ENCODE results near the gene DCTPP1.
A peak's percentile ranks its signal among the peaks of the same experiment; 100 is the strongest.
"Not testable (repeated sequence)": the region's sequence is repeated elsewhere in the genome, so short reads cannot be mapped to it uniquely, and the experiment has no call there.

The DCTPP1 gene

DNA sequence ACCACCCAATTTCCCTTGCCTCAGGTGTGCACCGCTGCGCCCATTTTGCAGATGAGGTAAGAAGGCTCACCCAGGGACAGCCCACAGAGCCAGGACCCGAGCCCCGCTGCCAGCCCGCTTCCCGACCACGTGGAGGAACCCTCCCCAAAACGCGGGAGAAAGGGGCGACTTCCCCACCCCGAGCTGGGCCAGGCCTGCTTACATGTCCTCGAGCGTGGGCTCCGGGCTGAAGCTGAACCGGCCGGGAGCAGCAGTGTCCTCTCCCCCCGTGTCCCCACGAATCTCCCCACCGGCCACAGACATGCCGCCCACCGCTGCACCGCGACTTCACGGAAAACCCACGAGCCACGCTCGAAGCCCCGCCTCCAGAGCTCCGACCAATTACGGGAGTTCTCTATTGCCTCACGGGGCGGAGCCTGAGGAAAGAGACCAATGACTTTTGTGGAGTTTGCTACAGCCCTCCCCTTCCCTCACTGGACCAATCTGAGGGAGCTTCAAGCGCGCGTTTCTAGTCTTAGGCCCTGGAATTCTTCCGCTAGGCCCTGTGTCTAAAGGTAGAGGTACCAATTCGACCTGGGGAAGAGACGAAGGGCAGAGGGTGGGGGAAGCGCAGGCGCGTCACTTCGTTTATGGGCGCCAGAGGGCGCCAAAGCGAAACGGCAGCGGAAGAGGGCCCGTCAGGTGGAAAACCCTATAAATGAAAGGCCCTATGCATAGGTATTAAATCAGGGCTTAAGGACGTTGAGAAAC is at the start of gene DCTPP1:
TSS of gene DCTPP1 (minus strand) at position 353 of the 750 bp plus-strand sequence. CDS start at position 303, 50 bp downstream.
- DNase-seq, result peak; percentile 97

DNA sequence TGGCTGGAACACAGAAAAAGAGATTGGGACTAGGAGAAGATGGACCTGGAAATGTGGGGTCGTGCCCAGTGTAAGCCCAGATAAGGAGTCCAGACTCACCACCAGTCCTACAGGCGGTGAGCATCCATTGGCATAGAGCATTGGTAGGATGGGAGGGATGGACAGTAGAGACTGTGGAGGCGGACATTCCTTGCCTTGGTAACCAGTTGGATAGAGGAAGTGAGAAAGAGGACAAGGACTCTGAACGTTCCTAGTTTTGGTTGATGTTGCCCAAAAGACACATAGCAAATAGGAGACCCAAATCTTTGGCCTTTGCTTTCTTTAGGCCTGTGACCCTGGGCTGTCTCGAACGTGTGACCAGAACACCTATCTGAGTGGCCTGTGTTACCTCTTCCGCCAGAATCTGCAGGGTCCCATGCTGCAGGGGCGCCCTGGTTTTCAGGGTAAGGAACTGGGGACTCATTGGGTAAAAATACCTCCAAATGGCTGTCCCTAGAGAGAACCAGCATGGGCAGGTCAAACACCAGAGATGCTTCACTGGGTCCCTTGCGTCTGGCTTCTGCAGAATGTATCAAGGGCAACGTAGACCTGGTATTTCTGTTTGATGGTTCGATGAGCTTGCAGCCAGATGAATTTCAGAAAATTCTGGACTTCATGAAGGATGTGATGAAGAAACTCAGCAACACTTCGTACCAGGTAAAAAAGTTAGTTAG is 49.1 kb upstream of the DCTPP1 start:
- DNase-seq, result no peak

DNA sequence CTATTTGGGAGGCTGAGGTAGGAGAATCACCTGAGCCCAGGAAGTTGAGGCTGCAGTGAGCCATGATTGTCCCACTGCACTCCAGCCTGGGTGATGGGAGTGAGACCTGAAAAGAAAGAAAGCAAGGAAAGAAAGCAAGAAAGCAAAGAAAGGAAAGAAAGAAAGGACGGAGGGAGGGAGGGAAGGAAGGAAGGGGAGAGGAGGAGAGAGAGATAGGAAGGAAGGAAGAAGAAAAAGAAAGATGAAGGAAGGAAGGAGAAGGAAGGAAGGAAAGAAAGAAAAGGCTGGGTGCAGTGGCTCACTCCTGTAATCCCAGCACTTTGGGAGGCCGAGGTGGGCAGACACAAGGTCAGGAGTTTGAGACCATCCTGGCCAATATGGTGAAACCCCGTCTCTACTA is 47.9 kb upstream of the DCTPP1 start:
- DNase-seq, result not testable (repeated sequence)

DNA sequence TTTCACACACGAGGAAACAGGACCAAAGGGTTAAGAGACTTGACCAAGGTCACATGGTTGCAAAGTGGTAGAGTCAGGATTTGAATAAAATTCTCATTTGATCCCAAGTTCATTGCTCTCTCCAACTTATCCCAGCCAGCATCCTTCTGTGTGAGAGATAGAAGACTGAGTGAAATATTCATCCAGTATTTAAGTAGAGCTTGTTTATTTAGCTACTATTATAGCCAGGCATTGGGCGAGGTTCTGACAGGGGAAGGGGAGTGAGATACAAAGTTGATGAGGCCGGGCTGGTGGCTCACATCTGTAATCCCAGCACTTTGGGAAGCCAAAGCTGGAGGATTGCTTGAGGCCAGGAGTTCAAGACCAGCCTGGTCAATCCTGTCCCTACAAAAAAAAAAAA is 47.2 kb upstream of the DCTPP1 start:
- no peak for DNase-seq

DNA sequence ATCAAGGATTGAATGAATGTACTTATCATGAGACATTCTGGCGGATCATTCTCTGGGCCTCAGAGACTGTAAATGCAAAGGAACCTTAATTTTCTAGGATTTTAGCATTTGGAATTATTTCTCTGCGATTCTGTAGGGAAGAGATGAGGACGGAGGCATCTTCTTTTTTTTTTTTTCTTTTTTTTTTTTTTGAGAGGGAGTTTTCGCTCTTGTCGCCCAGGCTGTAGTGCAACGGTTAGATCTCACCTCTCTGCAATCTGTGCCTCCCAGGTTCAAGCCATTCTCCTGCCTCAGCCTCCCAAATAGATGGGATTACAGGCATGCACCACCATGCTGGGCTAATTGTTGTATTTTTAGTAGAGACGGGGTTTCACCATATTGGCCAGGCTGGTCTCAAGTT is 44.9 kb upstream of the DCTPP1 start:
- no peak for DNase-seq

DNA sequence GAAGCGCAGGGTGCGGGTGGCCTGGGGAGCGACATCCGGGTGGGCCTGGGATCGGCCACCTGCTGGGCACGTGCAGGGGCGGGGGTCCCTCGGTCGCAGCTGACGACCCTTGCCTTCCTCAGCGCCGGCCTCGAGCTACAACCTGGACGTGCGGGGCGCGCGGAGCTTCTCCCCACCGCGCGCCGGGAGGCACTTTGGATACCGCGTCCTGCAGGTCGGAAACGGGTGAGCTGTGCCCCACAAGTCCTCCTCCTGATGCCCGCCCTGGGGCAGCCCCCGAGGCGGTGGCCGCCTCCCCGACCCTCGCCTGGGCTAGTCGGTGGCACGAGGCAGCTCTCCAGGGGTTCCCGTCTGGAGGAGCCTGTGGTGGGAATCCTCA is 44.2 kb upstream of the DCTPP1 start:
- no peak for DNase-seq

DNA sequence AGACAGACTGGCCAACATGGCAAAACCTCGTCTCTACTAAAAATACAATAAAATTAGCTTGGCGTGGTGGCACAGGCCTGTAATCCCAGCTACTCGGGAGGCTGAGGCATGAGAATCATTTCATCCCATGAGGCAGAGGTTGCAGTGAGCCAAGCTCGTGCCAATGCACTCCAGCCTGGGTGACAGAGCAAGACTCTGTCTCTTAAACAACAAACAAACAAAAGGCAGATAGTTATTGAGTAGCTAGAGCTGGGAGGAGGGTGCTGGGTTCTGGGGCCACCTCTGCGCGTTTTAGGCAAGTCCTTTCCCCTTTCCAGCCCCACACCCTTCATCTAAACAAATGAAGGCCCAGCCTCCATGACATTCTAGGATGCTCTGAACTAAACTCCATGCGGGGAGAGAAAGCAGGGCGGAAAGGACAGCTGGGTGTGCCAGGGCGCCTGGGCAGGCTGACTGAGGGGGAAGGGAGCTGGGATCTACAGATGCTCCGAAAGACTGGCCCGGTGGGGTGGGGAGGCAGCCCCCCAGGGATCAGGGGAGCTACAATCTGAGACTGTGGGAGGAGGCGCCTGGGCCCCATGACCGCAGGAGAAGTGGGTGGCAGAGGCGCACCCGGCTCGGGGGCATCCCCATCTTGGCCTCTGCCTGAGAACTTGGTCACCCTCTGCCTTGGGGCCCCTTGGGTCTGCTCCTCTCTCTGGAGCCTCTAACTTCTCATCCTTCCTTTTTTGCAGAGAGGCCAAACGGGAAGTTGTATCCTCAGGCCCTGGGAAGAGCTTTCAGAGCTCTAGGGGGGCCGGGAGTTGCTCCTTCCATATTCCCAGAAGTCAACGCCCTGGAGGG is 43.6 kb upstream of the DCTPP1 start:
- DNase-seq, result peak; percentile 62

DNA sequence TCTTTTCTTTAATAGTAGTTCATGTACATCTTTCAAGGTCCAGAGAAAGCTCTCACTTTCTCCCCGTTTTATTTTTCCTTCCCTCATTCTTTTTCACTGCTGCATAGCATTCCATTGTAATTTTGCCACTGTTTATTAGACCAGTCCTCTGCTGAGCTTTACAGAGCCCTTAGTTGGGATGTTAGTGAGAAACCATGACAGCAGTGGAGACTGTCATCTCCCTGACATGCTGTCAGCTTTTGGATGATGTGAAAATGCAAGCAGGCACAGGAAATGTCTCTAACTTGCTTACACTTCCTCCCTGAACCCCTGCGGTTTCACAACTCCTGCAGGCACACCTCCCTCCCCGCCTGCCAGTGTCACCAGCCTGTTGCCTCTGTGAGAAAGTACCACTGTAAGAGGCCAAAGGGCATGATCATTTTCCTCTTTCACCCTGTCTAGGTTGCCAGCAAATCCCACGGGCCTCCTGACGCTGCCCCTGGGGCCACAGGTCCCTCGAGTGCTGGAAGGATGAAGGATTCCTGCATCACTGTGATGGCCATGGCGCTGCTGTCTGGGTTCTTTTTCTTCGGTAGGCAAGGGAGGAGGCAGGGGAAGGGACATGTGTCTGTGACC is 42.6 kb upstream of the DCTPP1 start, which contains the start of gene ITGAL:
TSS of gene ITGAL (plus strand) at position 415 of the 615 bp plus-strand sequence. CDS start at position 511, 96 bp downstream.
- peak; percentile 88 for DNase-seq

DNA sequence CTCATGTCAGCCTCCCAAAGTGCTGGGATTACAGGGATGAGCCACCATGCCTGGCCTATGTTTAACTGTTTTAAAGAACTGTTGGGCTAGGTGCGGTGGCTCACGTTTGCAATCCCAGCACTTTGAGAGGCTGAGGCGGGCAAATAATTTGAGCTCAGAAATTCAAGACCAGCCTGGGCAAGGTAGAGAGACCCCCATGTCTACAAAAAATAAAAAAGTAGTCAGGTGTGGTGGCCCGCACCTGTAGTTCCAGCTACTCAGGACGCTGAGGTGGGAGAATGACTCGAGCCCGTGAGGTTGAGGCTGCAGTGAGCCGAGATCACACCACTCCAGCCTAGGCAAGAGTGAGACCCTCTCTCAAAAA is 40.8 kb upstream of the DCTPP1 start:
- DNase-seq, result no peak

DNA sequence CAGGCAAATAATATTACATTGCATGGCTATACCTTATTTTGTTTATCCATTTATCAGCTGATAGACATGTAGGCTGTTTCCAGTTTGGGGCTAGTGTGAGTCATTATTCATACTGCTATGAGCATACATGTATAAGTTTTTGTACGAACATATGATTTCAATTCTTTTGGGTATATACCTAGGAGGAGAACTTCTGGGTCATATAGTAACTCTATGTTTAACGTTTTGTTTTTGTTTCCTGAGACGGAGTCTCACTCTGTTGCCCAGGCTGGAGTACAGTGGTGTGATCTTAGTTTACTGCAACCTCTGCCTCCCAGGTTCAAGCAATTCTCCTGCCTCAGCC is 40.3 kb upstream of the DCTPP1 start:
- DNase-seq, result no peak

DNA sequence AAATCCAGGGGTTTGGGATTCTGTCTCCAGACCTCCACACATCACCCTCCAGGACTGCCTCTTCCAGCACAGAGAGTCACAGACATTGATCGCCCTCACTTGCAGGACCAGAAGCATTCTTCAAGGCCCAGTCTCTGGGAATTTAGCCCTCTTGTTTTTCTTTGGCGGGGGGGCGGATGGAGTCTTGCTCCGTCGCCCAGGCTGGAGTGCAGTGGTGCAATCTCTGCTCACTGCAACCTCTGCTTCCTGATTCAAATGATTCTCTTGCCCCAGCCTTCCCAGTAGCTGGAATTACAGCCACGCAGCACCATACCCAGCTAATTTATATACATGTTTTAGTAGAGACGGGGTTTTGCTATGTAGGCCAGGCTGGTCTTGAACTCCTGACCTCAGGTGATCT is 34.2 kb upstream of the DCTPP1 start:
- no peak for DNase-seq

DNA sequence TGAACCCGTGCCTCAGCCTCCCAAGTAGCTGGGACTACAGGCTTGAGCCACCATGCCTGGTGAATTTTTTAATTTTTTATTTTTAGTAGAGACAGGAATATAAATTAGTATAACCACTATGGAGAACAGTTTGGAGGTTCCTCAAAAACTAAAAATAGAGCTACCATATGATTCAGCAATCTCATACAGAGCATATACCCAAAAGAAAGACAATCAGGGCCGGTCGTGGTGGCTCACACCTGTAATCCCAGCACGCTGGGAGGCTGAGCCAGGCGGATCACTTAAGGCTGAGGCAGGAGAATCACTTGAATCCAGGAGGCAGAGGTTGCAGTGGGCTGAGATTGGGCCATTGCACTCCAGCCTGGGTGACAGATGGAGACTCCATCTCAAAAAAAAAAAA is 31.6 kb upstream of the DCTPP1 start:
- DNase-seq, result not testable (repeated sequence)

DNA sequence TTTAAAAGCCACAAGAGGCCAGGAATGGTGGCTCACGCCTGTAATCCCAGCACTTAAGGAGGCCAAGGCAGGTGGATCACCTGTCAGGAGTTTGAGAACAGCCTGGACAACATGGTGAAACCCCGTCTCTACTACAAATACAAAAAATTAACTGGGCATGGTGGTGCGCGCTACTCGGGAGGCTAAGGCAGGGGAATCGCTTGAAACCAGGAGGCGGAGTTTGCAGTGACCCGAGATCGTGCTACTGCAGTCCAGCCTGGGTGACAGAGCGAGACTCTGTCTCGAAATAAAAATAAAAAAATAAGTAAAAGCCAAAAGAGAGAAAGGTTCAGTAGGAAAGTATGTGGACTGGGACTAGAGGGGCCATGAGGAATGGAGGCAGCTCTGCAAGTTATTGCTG is 29.6 kb upstream of the DCTPP1 start:
- no peak for DNase-seq

DNA sequence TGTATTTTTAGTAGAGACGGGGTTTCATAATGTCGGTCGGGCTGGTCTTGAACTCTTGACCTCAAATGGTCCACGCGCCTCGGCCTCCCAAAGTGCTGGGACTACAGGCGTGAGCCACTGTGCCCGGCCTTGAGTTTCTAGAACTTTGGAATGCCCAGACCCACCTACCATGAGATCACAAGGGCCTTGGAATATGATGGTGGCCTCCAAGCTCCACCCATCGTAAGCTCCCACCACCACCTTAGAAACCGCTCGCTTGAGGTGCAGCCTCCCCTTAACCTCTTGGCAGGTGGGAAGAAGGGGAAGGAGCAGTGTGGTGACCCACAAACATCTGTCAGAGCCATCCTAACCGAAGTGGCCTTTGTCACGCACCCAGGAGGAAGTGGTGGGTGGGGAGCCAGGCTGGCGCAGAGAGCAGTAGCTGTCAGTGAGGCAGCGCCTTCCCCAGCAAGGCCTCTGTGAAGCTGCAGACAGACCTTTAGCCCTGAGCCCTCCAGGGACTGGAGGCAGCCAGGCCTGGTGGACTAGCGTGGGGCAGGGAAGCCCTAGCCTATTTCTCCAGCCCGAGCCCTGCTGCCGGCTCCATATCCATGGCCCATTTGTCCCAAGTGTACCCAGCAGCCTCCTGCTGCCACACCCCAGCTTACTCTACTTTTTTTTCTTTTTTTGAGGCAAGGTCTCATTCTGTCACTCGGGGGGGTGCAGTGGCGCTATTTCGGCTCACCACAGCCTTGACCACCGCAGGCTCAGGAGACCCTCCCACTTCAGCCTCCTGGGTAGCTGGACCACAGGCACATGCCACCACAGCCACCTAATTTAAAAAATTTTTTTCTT is 28.9 kb upstream of the DCTPP1 start:
- peak; percentile 90 for DNase-seq

DNA sequence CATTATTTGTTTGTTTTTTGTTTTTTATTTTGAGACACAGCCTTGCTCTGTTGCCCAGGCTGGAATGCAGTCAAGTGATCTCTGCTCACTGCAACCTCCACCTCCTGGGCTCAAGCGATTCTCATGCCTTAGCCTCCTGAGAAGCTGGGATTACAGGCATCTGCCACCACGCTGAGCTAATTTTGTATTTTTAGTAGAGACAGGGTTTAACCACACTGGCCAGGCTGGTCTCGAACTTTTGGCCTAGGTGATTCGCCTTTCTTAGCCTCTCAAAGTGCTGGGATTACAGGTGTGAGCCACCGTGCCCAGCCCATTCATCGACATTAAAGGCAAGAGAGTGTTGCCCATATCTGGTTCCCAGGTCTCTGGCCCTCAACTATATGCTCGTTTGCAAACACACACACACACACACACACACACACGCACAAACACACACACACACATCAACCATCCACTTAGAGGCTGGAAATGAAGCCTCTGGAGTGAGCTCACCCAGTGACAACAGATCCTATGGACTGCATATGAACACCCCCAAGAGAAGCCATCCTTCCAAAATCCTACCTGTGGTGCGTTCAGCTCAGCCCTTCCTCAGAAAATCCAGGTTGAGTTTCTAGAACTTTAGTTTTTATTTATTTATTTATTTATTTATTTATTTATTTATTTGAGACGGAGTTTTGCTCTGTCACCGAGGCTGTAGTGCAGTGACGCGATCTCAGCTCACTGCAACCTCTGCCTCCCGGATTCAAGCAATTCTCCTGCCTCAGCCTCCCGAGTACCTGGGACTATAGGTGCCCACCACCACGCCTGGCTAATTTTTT is 28.1 kb upstream of the DCTPP1 start:
- no peak for DNase-seq

DNA sequence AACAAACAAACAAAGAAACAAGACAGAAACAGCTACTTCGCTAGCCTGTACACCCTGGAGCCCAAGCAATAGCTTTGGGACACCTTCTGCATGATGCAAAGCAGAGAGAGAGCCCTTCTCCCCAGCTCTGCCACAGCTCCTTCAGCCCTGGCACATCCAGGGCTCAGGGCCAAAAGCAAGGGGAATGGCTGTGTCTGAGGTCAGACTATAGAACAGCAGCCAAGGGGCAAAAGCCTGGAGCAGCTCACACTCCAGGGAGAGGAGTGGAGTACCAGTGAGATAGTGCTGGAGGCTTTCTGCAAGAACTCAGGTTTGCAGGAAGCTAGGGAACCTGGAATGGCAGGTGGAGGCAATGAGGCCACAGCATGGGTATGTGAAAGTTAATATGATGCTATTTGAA is 27.4 kb upstream of the DCTPP1 start:
- DNase-seq, result no peak

DNA sequence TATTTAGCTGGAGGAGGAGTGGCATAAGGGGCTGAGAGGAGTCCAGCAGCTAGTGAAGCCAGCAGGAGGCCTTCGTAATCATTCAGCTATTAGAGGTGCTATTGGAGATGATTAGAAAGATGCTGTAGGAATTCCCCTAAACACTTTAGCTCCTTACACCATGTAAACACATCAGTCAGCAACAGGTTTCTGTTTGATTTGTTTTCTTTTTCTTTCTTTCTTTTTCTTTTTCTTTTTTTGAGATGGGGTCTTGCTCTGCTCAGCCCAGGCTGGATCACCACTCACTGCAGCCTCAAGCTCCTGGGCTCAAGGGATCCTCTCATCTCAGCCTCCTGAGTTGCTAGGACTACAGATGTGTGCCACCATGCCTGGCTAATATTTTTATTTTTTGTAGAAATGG is 26.5 kb upstream of the DCTPP1 start:
- DNase-seq, result no peak

DNA sequence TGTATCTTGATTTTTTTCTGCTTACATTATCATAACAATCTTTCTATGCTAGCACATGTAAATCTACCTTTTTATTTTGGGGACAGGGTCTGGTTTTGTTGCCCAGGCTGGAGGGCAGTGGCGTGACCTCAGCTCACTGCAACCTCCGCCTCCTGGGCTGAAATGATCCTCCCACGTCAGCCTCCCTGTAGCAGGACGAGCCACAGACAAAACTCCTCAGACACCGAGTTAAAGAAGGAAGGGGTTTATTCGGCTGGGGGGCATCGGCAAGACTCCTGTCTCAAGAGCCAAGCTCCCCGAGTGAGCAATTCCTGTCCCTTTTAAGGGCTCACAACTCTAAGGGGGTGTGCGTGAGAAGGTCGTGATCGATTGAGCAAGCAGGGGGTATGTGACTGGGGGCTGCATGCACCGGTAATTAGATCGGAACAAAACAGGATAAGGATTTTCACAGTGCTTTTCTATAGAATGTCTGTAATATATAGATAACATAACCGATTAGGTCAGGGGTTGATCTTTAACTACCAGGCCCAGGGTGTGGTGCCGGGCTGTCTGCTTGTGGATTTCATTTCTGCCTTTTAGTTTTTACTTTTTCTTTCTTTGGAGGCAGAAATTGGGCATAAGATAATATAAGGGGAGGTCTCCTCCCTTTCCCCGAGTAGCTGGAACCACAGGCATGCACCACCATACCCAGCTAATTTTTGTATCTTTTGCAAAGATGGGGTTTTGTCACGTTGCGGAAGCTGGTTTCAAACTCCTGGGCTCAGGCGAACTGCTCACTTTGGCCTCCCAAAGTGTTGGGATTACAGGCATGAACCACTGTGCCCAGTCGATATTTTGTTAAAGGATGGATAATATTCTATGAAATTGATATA is 23.1 kb upstream of the DCTPP1 start:
- DNase-seq, result not testable (repeated sequence)

DNA sequence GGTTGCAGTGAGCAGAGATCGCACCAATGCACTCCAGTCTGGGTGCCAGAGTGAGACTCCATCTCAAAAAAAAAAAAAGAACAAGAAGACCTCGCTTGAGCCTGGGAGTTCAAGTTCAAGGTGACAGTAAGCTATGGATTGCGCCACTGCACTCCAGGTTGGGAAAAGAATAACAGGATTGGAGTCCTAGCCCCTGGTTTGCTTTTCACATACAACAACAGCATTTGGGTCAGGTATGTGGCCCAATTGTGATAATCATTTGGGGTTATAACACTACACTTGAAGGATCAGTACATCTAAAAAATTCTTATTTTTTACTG is 19.2 kb upstream of the DCTPP1 start:
- no peak for DNase-seq

DNA sequence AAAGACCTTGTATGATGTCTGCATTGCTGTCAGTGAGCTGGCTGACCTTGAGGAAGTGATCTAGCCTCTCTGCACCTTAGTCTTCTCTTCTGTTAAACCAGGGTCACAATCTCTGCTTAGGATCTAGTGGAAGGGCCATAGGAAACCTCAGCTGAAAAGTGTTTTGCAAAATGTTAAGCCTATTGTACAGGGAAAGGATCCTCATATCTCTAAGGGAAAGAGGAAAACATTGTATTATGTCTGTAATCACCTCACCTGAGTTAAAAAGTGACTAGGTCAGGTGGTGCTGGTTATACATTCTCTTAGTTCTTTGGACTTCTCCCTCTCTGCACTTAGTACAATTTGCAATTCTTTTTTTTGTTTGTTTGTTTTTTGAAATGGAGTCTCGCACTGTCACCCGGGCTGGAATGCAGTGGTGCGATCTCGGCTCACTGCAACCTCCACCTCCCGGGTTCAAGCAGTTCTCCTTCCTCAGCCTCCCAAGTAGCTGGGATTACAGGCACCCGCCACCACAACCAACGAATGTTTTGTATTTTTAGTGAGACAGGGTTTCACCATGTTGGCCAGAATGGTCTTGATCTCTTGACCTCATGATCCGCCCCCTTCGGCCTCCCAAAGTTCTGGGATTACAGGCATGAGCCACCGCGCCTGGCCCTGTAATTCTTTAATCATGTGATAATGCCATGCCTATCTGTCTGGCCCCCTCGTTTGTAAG is 17.8 kb upstream of the DCTPP1 start:
- no peak for DNase-seq
